Brain microvascular endothelial cell (primary cell): ENCODE measurements around the gene CEACAM7.

Experiments
- DNase-seq: peaks from one replicate; pipeline ENCODE4 v3.0.0-alpha.2; 2020
- H3K27ac ChIP-seq: fragments of 250-450 bp; sonication (Bioruptor Pico); 2 replicates; pipeline ENCODE4 v1.5.1; 2020; ENCODE audit warnings: mild to moderate bottlenecking, moderate library complexity
- H3K27me3 ChIP-seq: fragments of 250-450 bp; sonication (Bioruptor Pico); replicated peaks from 2 replicates; pipeline ENCODE4 v1.5.1; 2020; ENCODE audit warnings: mild to moderate bottlenecking
- H3K36me3 ChIP-seq: fragments of 250-450 bp; sonication (Bioruptor Pico); replicated peaks from 2 replicates; pipeline ENCODE4 v1.5.1; 2020; ENCODE audit warnings: mild to moderate bottlenecking
- H3K4me3 ChIP-seq: 2 replicates; pipeline ENCODE4 v1.5.1; 2011; ENCODE audit warnings: low read depth, mild to moderate bottlenecking, control low read depth, low read length, moderate library complexity
- CTCF ChIP-seq: IDR thresholded peaks from 2 replicates; pipeline ENCODE4 v1.5.1; 2011; ENCODE audit warnings: low read depth, mild to moderate bottlenecking, moderate library complexity, low read length, control low read depth, inconsistent platforms; ENCODE audit errors: missing control alignments
- in situ Hi-C: cut with HindIII; loops from 2 replicates; pipeline ENCODE4 v1.10.0; 2017; ENCODE audit warnings: low sequenced_read_pairs, low pct_ligation_motif_present

The CEACAM7 gene

GRCh38 chr19:41702171-41702651 is 14.1 kb upstream of the CEACAM7 start:
- in situ Hi-C loops = no loop called here
- DNase-seq = peak; percentile 11
- Histone ChIP-seq H3K4me3 (no peak overlapping the region), H3K36me3 (no peaks in the 10 kb centered on the region), H3K27me3 (no peaks in the 10 kb centered on the region), H3K27ac (no peak overlapping the region)
- no peak for TF ChIP-seq CTCF

DNA sequence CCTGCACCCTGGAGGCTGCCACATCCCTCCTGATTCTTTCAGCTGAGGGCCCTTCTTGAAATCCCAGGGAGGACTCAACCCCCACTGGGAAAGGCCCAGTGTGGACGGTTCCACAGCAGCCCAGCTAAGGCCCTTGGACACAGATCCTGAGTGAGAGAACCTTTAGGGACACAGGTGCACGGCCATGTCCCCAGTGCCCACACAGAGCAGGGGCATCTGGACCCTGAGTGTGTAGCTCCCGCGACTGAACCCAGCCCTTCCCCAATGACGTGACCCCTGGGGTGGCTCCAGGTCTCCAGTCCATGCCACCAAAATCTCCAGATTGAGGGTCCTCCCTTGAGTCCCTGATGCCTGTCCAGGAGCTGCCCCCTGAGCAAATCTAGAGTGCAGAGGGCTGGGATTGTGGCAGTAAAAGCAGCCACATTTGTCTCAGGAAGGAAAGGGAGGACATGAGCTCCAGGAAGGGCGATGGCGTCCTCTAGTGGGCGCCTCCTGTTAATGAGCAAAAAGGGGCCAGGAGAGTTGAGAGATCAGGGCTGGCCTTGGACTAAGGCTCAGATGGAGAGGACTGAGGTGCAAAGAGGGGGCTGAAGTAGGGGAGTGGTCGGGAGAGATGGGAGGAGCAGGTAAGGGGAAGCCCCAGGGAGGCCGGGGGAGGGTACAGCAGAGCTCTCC is 13.5 kb upstream of the CEACAM7 start:
- DNase-seq = no peak
- no peak overlapping the region for H3K4me3 ChIP-seq
- in situ Hi-C loops = no loop called here
- H3K36me3 ChIP-seq = no peaks in the 10 kb centered on the region
- no peak for TF ChIP-seq CTCF
- no peaks in the 10 kb centered on the region for H3K27me3 ChIP-seq
- no peak overlapping the region for H3K27ac ChIP-seq

DNA sequence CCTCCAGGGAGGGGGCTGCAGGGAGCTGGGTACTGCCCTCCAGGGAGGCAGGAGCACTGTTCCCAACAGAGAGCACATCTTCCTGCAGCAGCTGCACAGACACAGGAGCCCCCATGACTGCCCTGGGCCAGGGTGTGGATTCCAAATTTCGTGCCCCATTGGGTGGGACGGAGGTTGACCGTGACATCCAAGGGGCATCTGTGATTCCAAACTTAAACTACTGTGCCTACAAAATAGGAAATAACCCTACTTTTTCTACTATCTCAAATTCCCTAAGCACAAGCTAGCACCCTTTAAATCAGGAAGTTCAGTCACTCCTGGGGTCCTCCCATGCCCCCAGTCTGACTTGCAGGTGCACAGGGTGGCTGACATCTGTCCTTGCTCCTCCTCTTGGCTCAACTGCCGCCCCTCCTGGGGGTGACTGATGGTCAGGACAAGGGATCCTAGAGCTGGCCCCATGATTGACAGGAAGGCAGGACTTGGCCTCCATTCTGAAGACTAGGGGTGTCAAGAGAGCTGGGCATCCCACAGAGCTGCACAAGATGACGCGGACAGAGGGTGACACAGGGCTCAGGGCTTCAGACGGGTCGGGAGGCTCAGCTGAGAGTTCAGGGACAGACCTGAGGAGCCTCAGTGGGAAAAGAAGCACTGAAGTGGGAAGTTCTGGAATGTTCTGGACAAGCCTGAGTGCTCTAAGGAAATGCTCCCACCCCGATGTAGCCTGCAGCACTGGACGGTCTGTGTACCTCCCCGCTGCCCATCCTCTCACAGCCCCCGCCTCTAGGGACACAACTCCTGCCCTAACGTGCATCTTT is 12.5 kb upstream of the CEACAM7 start:
- no peaks in the 10 kb centered on the region for H3K27me3 ChIP-seq
- in situ Hi-C loops = no loop called here
- no peak overlapping the region for H3K4me3 ChIP-seq
- no peak for TF ChIP-seq CTCF
- DNase-seq = no peak
- no peak overlapping the region for H3K27ac ChIP-seq
- no peaks in the 10 kb centered on the region for H3K36me3 ChIP-seq

GRCh38 chr19:41699968-41700323 is 11.9 kb upstream of the CEACAM7 start:
- H3K4me3 ChIP-seq = no peak overlapping the region
- in situ Hi-C loops = no loop called here
- no peaks in the 10 kb centered on the region for H3K36me3 ChIP-seq
- no peaks in the 10 kb centered on the region for H3K27me3 ChIP-seq
- H3K27ac ChIP-seq = no peak overlapping the region
- DNase-seq = no peak
- no peak for TF ChIP-seq CTCF

- DNase-seq = no peak
- Histone ChIP-seq H3K27ac (no peak overlapping the region), H3K36me3 (no peaks in the 10 kb centered on the region), H3K4me3 (no peak overlapping the region), H3K27me3 (no peaks in the 10 kb centered on the region)
- in situ Hi-C loops = no loop called here
- TF ChIP-seq CTCF = no peak
Measured at GRCh38 chr19:41699231-41699967, 11.3 kb upstream of the CEACAM7 start.
